NCI-H345 treated with DMSO at 0.1 percent for 48 hours (cell line): ENCODE data around the gene GRAP2.

Experiments used
- DNase-seq: peaks from one replicate; lab custom pipeline; 2025; ENCODE audit not compliant: unreplicated experiment; lab: John Stamatoyannopoulos, UW

The GRAP2 gene

DNA sequence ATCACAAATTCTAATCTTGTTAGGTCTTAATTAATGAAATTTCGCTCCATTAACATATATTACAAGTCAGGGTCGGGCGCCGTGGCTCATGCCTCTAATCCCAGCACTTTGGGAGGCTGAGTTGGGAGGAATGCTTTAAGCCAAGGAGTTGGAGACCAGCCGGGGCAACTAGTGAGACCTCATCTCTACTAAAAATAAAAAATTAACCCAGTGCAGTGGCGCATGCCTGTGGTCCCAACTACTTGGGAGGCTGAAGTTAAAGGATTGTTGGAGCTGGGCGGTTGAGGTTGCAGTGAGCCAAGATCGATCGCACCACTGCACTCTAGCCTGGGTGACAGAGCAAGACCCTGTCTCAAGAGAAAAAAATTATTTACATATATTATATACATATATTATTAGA, 61.2 kb downstream of the GRAP2 start:
- DNase-seq = no peak

DNA sequence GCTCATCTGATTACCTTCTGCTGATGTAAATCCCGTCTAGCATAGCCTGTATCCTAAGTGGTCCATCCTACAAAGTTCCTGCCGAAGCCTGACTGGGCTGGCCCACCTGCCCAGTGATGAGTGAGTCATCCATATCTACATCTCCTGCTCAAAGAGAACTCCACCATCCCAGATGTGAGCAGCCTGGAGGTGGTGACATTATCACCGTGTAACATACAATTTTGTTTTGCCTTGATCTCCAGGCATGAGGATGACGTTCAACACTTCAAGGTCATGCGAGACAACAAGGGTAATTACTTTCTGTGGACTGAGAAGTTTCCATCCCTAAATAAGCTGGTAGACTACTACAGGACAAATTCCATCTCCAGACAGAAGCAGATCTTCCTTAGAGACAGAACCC, 64.9 kb downstream of the GRAP2 start:
- no peak for DNase-seq

DNA sequence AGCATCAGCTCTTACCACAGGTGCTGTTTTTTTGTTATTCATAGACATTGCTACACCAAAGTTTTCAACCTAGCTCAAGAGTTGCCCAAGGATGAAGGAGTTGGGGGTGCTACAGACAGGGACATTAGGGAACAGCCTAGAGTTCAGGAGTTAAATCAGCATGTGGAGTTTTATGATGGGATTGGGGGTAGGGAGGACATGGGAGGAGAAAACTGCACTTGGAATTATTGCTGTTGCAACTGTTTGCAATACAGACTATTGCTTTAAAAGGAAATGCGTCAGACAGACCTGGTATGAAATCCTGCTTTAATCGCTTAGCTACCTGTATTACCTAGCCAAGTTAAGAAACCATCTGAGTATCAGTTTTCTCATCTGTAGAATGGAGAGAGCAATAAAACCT, 65.6 kb downstream of the GRAP2 start:
- DNase-seq = no peak

GRCh38 chr22:39967103-39967829, 66.4 kb downstream of the GRAP2 start:
- DNase-seq = no peak

GRCh38 chr22:39967996-39968972, 67.4 kb downstream of the GRAP2 start:
- no peak for DNase-seq

DNA sequence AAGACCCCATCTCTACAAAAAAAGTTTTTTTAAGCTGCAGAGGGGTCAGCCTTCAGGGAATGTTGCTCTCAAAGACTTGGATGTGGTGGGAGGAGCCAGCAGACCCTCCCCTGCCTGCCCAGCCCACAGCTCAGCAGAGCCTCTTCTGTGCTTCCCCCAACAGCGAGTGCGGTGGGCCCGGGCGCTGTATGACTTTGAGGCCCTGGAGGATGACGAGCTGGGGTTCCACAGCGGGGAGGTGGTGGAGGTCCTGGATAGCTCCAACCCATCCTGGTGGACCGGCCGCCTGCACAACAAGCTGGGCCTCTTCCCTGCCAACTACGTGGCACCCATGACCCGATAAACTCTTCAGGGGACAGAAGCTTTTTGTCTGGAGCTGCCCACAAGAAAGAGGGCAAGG, 69.9 kb downstream of the GRAP2 start:
- no peak for DNase-seq

DNA sequence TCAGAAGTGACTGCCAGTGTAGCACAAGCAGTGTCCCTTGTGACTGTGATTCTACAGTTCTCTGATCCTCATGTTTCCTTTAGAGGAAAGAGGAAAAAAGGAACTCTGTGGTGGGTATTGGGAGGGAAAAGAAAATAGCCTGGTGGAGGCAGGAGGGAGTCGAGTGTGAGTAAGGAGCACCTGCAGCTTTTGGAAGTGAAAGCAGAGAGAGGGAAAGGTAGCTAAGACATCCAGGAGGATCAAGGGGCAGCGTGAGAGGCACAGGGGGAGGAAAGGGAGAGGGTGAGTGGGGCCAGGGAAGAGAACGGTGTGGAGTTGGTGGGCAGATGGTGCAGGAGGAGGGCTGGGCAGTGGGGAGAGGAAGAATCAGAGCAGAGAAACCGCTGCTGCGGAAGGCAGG, 71.8 kb downstream of the GRAP2 start:
- DNase-seq = no peak

- no peak for DNase-seq
Observed at GRCh38 chr22:39973656-39974055, 72.8 kb downstream of the GRAP2 start.

DNA sequence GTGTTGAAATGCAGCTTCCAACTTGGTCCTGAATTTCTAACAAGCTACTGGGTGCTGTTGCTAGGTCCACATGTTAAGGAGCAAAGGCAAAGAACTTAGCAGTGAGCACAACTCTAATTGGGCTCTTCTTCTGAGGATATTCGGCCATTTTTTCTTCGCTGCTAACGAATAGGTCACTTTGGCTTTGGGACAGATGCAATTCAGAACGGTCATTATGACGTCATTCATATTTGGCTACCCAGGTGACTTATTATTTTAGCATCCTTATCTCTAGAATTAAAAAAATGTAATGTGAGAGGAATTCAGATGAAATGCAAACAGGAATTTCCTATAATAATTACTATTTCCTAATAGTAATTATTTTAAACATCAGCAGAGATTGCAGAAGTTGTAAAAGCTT, 73.2 kb downstream of the GRAP2 start:
- no peak for DNase-seq

DNA sequence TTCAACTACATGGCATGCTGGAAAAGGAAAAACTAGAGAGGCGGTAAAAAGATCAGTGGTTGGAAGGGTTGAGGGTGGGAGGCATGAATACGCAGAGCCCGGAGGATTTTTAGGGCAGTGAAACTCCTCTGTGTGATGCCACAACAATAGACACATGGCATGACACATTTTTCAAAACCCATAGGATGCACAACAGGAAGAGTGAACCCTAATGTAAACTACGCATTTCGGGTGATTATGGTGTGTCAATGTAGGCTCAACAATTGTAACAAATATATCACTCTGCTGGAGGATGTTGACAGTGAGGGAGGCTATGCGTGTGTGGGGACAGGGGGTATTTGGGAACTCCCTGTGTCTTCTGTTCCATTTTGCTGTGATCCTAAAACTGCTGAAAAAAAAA, 78.2 kb downstream of the GRAP2 start:
- no peak for DNase-seq

GRCh38 chr22:39979458-39979857, 78.6 kb downstream of the GRAP2 start:
- no peak for DNase-seq

DNA sequence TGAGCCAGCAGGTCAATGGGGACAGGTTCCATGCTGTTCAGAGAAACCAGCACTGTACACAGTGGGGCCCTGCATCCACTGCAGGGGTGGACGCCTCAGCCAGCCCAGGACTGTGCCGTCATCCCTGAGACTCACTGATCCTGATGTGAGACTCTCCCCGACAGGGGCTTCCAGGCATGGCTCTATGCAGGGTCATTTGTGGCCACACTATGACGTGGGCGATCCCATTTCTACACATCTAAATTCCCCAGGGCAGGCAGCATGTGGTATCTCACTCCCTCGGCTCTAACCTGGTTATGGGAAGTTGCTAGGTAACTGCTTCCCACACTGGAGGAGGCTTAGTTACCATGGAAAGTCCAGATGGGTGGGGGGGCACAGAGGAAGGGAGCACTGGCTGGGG, 79.7 kb downstream of the GRAP2 start:
- DNase-seq = no peak

DNA sequence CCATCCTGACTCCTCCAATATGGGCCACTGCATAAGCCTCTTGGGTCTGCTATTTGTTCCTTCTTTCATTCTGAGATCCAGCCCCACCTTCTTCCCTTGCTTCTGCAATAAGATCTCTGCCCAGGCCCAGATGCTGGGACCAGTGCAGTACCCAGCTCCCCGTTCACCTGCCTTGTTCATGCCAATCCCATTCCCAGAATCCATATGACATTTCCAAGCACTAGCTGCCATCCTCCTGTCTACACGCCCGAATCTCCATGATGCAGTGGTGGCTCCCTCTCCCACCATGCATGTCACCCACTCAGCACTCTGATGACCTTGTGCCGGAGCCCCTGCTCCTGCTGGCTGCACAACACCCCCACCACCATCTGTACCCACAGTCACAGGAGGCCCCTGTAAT, 82.5 kb downstream of the GRAP2 start:
- DNase-seq = no peak

- DNase-seq = no peak
Observed at GRCh38 chr22:39984006-39984405, 83.1 kb downstream of the GRAP2 start.

- DNase-seq = no peak
Observed at GRCh38 chr22:39984746-39985145, 83.9 kb downstream of the GRAP2 start.

DNA sequence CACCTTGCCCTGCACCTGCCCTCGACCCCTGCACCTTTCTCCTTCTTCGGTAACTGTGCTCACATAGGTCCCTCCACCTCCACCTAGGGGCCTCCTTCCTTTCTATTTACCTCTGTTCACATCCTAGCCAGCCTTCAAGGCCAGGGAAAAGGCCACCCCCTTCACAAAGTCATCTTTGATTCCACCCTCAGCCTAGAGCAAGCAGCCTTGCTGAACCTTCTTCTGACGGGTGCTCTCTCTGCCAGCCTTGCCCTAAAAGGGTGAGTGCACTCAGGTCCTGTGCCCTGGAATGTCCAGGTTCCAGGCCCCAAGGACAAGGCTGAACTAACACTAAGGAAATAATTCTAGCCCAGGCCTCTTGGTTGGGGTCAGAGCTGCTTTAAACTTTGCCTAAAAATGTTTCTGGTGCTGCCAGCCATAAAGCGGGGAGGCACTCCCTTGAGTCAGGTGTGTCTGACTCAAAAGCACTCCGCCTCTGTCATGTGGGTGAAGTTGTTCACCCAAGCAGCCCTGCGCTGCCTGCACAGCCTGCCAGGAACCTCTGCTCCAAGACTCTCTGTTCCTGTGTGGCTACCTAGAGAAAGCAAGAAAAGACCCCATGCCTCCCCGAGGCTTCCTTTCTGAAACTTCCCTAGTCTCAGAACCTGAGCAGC, 84.6 kb downstream of the GRAP2 start:
- no peak for DNase-seq

DNA sequence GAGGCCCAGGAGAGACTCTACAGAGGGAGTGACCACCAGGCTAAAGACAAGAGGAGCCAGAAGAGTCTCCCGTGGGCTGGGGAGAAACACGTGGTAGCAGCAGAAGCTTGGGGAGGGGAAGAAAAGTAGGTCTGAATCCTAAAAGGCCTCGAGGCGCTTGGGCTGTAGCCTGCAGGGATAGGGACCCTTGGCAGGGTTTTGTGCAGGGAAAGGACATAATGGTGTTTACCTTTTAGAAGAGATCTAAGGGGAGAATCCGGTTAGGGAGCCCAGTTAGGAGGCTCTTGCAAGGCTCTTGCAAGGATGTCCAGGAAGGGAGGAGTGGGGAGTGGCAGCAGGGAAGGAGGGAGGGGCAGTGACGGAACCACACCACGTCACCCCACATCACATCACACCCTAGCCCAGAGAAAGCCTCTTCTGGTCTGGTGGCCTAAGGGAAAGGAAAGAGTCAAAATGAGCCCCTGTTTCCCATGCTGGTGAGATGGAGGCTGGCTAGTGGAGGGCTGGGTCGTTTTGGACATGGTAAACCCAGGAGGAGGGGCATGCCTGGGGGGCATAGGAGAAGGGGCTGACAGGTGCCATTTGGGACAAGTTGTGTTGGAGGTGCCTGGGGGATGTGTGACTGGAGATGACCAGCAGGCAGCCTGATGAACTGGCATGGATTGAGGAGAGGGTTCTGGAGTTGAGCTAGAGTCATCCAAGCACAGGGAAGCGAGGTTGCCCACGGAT, 87.7 kb downstream of the GRAP2 start:
- no peak for DNase-seq

- no peak for DNase-seq
Observed at GRCh38 chr22:39989633-39990032, 88.7 kb downstream of the GRAP2 start.

- DNase-seq = no peak
Observed at GRCh38 chr22:39990686-39991085, 89.8 kb downstream of the GRAP2 start.

- DNase-seq = no peak
Observed at GRCh38 chr22:39991159-39991860, 90.4 kb downstream of the GRAP2 start.
